ENCODE results near the gene LGR4. TPM values are rescaled to one million over a fixed set of nuclear protein-coding genes. Genes with fewer than 3 reads are reported as not detected.

The LGR4 gene
- total RNA-seq, 3 donors from 2014 or later: 81.9 to 185 (median 104) TPM

DNA sequence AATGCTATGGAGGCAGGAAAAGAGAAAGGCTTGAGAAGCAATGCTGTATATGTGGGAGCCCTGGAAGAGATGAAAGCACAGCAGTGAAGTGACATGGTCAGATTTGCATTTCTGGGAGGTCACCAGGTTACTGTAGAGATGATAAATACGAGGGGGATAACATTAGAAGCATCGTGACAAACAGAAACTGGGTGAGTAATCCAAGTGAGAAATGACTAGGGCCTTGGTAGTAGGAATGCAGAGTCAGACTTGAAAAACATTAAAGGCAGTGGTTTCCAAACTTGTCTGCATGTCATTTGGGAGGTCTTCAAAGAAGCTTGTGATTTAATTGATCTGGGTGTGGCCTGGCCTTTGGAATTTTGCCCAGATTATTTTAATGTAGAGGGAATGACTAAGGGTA lies 153.5 kb downstream of the LGR4 start:
- Histone ChIP-seq H3K9me3 (no peaks in the 10 kb centered on the region), H3K4me3 (no peak overlapping the region), H3K36me3 (ENCODE audit: low read depth) (no peaks in the 10 kb centered on the region), H3K4me1 (ENCODE audit: low read depth) (no peaks in the 10 kb centered on the region)
- DNase-seq: no peak
- no peak for TF ChIP-seq CTCF (IDR thresholded peaks at IDR 0.05)
- intact Hi-C loops (cut with DNase I, micrococcal nuclease): no loop called here
- no peak for ATAC-seq

DNA sequence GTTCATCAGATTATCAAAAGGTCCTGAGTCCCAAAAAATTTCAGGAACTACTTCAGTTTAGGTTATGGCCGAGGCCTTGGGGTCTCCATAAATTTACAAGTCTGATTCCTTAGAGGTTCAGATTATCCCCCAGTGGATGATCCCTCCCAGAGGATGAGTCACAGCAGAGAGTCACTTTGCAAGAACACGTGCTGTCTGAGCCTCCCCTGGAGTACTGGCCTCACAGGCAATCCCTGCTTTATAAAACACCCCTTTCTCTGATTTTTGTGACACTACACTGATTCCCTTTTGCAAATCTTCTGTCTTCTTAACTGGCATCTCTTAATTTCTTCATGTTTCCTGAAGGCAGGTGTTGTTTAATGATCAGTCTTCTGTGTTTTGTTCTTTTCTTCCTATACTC lies 154.8 kb downstream of the LGR4 start:
- ATAC-seq (no peak), DNase-seq (no peak)
- intact Hi-C loops (cut with DNase I, micrococcal nuclease): no loop called here
- H3K9me3 ChIP-seq: no peaks in the 10 kb centered on the region
- H3K4me1 ChIP-seq (ENCODE audit: low read depth): no peaks in the 10 kb centered on the region
- TF ChIP-seq CTCF (IDR thresholded peaks at IDR 0.05): no peak
- H3K4me3 ChIP-seq: no peak overlapping the region
- no peaks in the 10 kb centered on the region for H3K36me3 ChIP-seq (ENCODE audit: low read depth)

Small RNA genes within 50 kb of the gene (microRNA-seq; reads per million reads assigned to microRNA genes)
- gene MIR8087: not detected

Other genes starting within 250 kb of the LGR4 start
- gene CCDC34, start 109.6 kb downstream of the LGR4 start, total RNA-seq: 10 to 100 TPM in 2 of 3 donors, 1 to 10 TPM in 1; 7.2 to 11.2 (median 10.1) TPM
- gene LIN7C, start 34.0 kb upstream of the LGR4 start, total RNA-seq: 10 to 100 TPM; 37.8 to 41.2 (median 40.5) TPM
- gene BDNF, start 227.7 kb upstream of the LGR4 start, total RNA-seq: under 1 TPM in 2 of 3 donors, not detected in 1; 0.25 to 0.31 TPM

All from mucosa of descending colon (tissue), 3 donors.